HepG2 (cell line): Measurements from ENCODE around the gene MBOAT7. TPM values are rescaled to one million over a fixed set of nuclear protein-coding genes. Genes with fewer than 3 reads are reported as not detected.

Experiments
- ATAC-seq: fragments of 200-7000 bp; cut with Tn5 transposase; 3 replicates; pipeline ENCODE4 v1.9.1; 2020; ENCODE audit warnings: mild to moderate bottlenecking, moderate library complexity
- BruUV-seq: library from RNA; stranded (reverse); fragments of 400-500 nt; replicated peaks from 2 replicates; lab custom pipeline; 2021; lab: Mats Ljungman, UMichigan
- CTCF ChIA-PET: fragments of 300-600 bp; formaldehyde crosslinking; extraction: SDS; loops from one replicate; lab custom pipeline; 2021; ENCODE audit warnings: low total read pairs, inconsistent platforms, low intra/inter-chr PET ratio; lab: Yijun Ruan, JAX
- POLR2A ChIA-PET: fragments of 350-600 bp; sonication (Branson Sonifier 250); formaldehyde crosslinking; loops from one replicate; lab custom pipeline; 2020; ENCODE audit warnings: antibody characterized with exemption, inconsistent platforms; lab: Yijun Ruan, JAX
- DNase-seq: peaks from one replicate; pipeline ENCODE4 v3.0.0-alpha.2; 2015; ENCODE audit warnings: low spot score
- FAIRE-seq: peaks from 3 replicates; lab custom pipeline; 2011; peaks lifted over from hg19 to GRCh38; lab: Jason Lieb, UNC
- H2AFZ ChIP-seq: one replicate; pipeline ENCODE4 v1.6.1; 2011; ENCODE audit warnings: low read length, inconsistent platforms
- H3K27ac ChIP-seq: fragments of 300-600 bp; 3 replicates; pipeline ENCODE4 v1.8.0; 2011; ENCODE audit warnings: mixed run types, mild to moderate bottlenecking, mixed read lengths, low read length, inconsistent platforms; ENCODE audit not compliant: insufficient read depth; ENCODE audit errors: extremely low read length
- H3K27me3 ChIP-seq, 2 experiments: fragments of 200-600 bp in 1 of 2; 2 replicates in 1 of 2; 3 replicates in 1 of 2; pipeline versions ENCODE4 v1.6.0 to v1.8.0; 2011; ENCODE audit warnings: low read length in 2 of 2, mild to moderate bottlenecking in 2 of 2, moderate library complexity in 2 of 2, inconsistent platforms in 1 of 2; ENCODE audit not compliant: insufficient read depth in 2 of 2, control insufficient read depth in 1 of 2
- H3K36me3 ChIP-seq, 2 experiments: fragments of 200-600 bp in 1 of 2; replicated peaks in 1 of 2; 2 replicates in 1 of 2; 3 replicates in 1 of 2; pipeline versions ENCODE4 v1.5.1 to v1.8.0; 2011; ENCODE audit warnings: low read length in 2 of 2, inconsistent platforms in 1 of 2; ENCODE audit not compliant: insufficient read depth in 2 of 2, control insufficient read depth in 1 of 2
- H3K4me1 ChIP-seq: 2 replicates; pipeline ENCODE4 v1.5.1; 2012; ENCODE audit warnings: low read length, inconsistent platforms; ENCODE audit not compliant: insufficient read depth
- H3K4me2 ChIP-seq: 2 replicates; pipeline ENCODE4 v1.6.0; 2011; ENCODE audit warnings: low read depth, low read length, inconsistent platforms
- H3K4me3 ChIP-seq, 3 experiments: fragments of 200-600 bp in 1 of 3; sonication (generic), shearing (Covaris generic) in 1 of 3; replicated peaks in 1 of 3; 2 replicates each; pipeline ENCODE4 v1.5.1; 2011 to 2016; ENCODE audit warnings: low read length in 3 of 3, inconsistent platforms in 2 of 3, low read depth in 2 of 3, mild to moderate bottlenecking in 2 of 3, control low read depth in 1 of 3, mixed read lengths in 1 of 3; ENCODE audit not compliant: insufficient read depth in 1 of 3
- H3K79me2 ChIP-seq: one replicate; pipeline ENCODE4 v1.6.1; 2011; ENCODE audit warnings: low read length, inconsistent platforms; ENCODE audit not compliant: insufficient read depth
- H3K9ac ChIP-seq: 2 replicates; pipeline ENCODE4 v1.6.0; 2011; ENCODE audit warnings: mild to moderate bottlenecking, low read depth, low read length, inconsistent platforms; ENCODE audit not compliant: insufficient read depth
- H3K9me3 ChIP-seq: 2 replicates; pipeline ENCODE4 v1.5.1; 2012; ENCODE audit warnings: mild to moderate bottlenecking, low read length
- H4K20me1 ChIP-seq: 2 replicates; pipeline ENCODE4 v1.6.0; 2011; ENCODE audit warnings: inconsistent platforms, mild to moderate bottlenecking, low read length, moderate library complexity; ENCODE audit not compliant: insufficient read depth
- ASH2L ChIP-seq: fragments of 300-600, 200-600 bp; sonication (generic); IDR thresholded peaks from 2 replicates; pipeline ENCODE4 v1.7.0; 2017; ENCODE audit warnings: low read depth, mild to moderate bottlenecking, moderate library complexity, mixed read lengths, low read length; ENCODE audit not compliant: insufficient read length
- ELF4 ChIP-seq: sonication (generic); formaldehyde crosslinking; IDR thresholded peaks from 2 replicates; pipeline ENCODE4 v1.5.0; 2020; ENCODE audit warnings: missing genetic modification reagents, mild to moderate bottlenecking, moderate library complexity, borderline replicate concordance
- GATAD2A ChIP-seq: IDR thresholded peaks from 2 replicates; pipeline ENCODE4 v1.6.1; 2016
- MLLT10 ChIP-seq: sonication (generic); formaldehyde crosslinking; IDR thresholded peaks from 2 replicates; pipeline ENCODE4 v1.4.0; 2020; ENCODE audit warnings: missing genetic modification reagents
- RARA ChIP-seq: IDR thresholded peaks from 2 replicates; pipeline ENCODE4 v1.6.1; 2016; ENCODE audit warnings: missing genetic modification reagents, missing compliant biosample characterization
- RBFOX2 ChIP-seq: fragments of 200-400 bp; formaldehyde crosslinking; IDR thresholded peaks from 2 replicates; pipeline ENCODE4 v1.6.1; 2017; ENCODE audit warnings: low read depth, mild to moderate bottlenecking, low read length
- ZNF180 ChIP-seq: sonication (generic); formaldehyde crosslinking; IDR thresholded peaks from 2 replicates; pipeline ENCODE4 v1.4.0; 2020; ENCODE audit warnings: low read depth, missing genetic modification reagents, borderline replicate concordance
- ZNF263 ChIP-seq: sonication (generic); formaldehyde crosslinking; IDR thresholded peaks from 2 replicates; pipeline ENCODE4 v1.4.0; 2020; ENCODE audit warnings: missing genetic modification reagents
- ZNF382 ChIP-seq: sonication (generic); formaldehyde crosslinking; IDR thresholded peaks from 2 replicates; pipeline ENCODE4 v1.5.0; 2020; ENCODE audit warnings: missing genetic modification reagents, mild to moderate bottlenecking, borderline replicate concordance
- ZNF761 ChIP-seq: sonication (generic); formaldehyde crosslinking; conservative IDR thresholded peaks from 2 replicates; pipeline ENCODE4 v1.4.0; 2020; ENCODE audit warnings: mild to moderate bottlenecking, missing genetic modification reagents
- WGBS: methylation state at CpG from one replicate; pipeline ENCODE4 v1.1.6; 2017; ENCODE audit warnings: low lambda C conversion rate; 5-methylcytosine and 5-hydroxymethylcytosine counted together
- in situ Hi-C: cut with HindIII; loops from 2 replicates; pipeline ENCODE4 v1.10.0; 2017; ENCODE audit warnings: low pct_unique_long_range_greater_than_20kb; ENCODE audit not compliant: extremely low pct_ligation_motif_present
- intact Hi-C: fragments of 100-400 bp; cut with micrococcal nuclease; formaldehyde crosslinking; loops from one replicate; pipeline ENCODE4 v1.10.0; 2022; ENCODE audit not compliant: unreplicated experiment
- polyA plus RNA-seq, 8 experiments: library from polyadenylated mRNA; depleted of rRNA in 3 of 8; stranded (reverse) in 7 of 8; unstranded in 1 of 8; fragments of >200 nt; fragmentation: Illumina TruSeq in 4 of 8; extraction: Trizol in 4 of 8; gene quantifications; 2 replicates each; pipeline versions ENCODE4 v1.2.1 to v1.2.3, GENCODE V29; 2011 to 2016; ENCODE audit warnings: low read depth in 4 of 8, missing spikeins in 1 of 8, mixed read lengths in 1 of 8; ENCODE audit not compliant: insufficient read depth in 1 of 8
- total RNA-seq, 5 experiments: library from RNA; depleted of rRNA; stranded (reverse); fragments of >200 nt; fragmentation: Illumina TruSeq; extraction: Trizol; gene quantifications; 2 replicates each; pipeline ENCODE4 v1.2.3, GENCODE V29; 2016; ENCODE audit warnings: low read depth in 1 of 5
- TF ChIP-seq, protein P1 (sequence below): conservative IDR thresholded peaks from 2 replicates; pipeline ENCODE4 v1.6.1; 2018; ENCODE audit warnings: missing genetic modification reagents

Gene MBOAT7
- total and polyA plus RNA-seq, 2 of the 13 experiments (the other 11 are each of a cell fraction or from before 2014, with no cell fraction given), result 22.2 to 25.5 TPM

DNA sequence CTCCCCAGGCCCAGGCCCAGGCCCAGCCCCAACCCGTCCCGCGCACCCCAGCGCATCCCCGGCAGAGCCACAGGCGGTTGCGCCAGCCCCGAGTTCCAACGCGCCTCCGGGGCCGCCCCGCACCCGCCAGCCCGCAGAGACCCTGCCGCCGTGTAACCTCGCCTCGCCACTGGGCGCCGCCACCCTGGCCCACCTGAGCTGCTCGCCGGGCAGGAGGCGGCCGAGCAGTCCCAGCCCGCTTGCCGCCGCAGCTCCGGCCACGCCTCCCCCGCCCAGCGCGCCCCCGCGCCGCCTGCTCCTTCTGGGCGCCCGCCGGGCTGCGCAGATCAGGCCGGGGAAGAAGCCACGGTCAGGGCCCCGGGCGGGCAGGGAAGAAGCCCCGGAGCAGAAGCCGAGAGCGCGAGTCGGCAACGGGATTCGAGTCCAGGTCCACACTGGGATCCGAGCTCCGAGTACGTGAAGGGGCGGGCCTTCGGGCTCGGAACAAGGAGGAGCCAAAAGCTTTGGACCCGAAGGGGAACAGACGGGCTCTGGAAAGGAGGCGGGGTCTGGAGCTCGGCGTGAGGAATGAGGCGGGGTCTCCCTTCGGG, at the start of gene MBOAT7 (continued):
- TF ChIP-seq ZNF263, result 0 out of 2 replicates have a peak, but pooled peaks have one; percentile 22
- TF ChIP-seq ZNF180 (CRISPR knock-in tag), result peak; percentile 30; the same call in 1 of the 2 replicates
- TF ChIP-seq, protein P1, sequence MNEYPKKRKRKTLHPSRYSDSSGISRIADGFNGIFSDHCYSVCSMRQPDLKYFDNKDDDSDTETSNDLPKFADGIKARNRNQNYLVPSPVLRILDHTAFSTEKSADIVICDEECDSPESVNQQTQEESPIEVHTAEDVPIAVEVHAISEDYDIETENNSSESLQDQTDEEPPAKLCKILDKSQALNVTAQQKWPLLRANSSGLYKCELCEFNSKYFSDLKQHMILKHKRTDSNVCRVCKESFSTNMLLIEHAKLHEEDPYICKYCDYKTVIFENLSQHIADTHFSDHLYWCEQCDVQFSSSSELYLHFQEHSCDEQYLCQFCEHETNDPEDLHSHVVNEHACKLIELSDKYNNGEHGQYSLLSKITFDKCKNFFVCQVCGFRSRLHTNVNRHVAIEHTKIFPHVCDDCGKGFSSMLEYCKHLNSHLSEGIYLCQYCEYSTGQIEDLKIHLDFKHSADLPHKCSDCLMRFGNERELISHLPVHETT (CRISPR knock-in tag), result 0 out of 2 replicates have a peak, but pooled peaks have one; percentile 42
- peak; percentile 48 for TF ChIP-seq ASH2L
- peak; percentile 84 for TF ChIP-seq ZNF761 (CRISPR knock-in tag)
- peak; percentile 92 for TF ChIP-seq RBFOX2

DNA sequence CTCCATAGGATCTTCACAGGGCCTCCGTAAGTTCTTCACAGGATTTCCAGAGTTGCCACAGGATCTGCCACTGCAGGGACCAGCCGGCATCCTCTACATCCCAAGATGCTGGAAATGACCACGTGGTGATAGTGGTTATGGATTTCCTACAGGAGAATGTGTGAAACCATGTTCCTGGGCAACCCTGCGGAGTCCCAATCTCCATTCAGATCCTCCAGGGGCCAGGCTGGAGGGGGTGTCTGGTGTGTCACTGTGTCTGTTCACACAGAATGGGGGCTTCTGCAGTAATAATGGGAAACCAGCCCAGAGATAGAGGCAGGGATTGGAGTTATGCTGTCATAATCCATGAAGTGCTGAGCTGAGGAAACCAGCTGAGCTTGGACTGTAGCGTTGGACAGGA, 44.6 kb upstream of the MBOAT7 start:
- FAIRE-seq, result no peak

More for the DNA sequence above, 44.6 kb upstream of the MBOAT7 start:
- in situ Hi-C loops (no loop called here), intact Hi-C loops (loop anchor here (5.0 kb wide), 1 partner anchor 42 kb away; the partner anchor contains the start of gene TSEN34)
- ChIA-PET CTCF (no interaction called here), POLR2A (no interaction called here)
- H3K36me3 ChIP-seq, result no peaks in the 10 kb centered on the region
- peaks cover 1 to 8% of the 10 kb centered on the region in 2 experiments; a peak in 3 of 5 replicates for H3K27me3 ChIP-seq
- H2AFZ ChIP-seq, result no peak overlapping the region
- no peak for DNase-seq
- no peak overlapping the region for H3K4me3 ChIP-seq
- no peaks in the 10 kb centered on the region for H3K9me3 ChIP-seq
- no peak overlapping the region for H3K9ac ChIP-seq
- WGBS, result 29% methylated on average over 5 of the region's 5 CpGs
- TF ChIP-seq RARA, result no peak
- TF ChIP-seq ELF4 (CRISPR knock-in tag), result no peak
- TF ChIP-seq ZNF382 (CRISPR knock-in tag), result no peak
- no peak for TF ChIP-seq MLLT10 (CRISPR knock-in tag)
- TF ChIP-seq GATAD2A (CRISPR knock-in tag), result no peak
- H3K4me1 ChIP-seq, result peaks cover 11% of the 10 kb centered on the region
- no peak overlapping the region for H3K27ac ChIP-seq
- no peaks in the 10 kb centered on the region for H4K20me1 ChIP-seq
- ATAC-seq, result no peak
- BruUV-seq, result no TSS peak
- H3K79me2 ChIP-seq, result no peaks in the 10 kb centered on the region
- no peak overlapping the region for H3K4me2 ChIP-seq
